H1 (cell line): Measurements from ENCODE around the gene RIPPLY2. TPM values are rescaled to one million over a fixed set of nuclear protein-coding genes. Genes with fewer than 3 reads are reported as not detected.

Experiments
- BCL11A ChIP-seq, 2 experiments: IDR thresholded peaks; one replicate each; pipeline ENCODE4 v1.6.1; 2011; ENCODE audit warnings: low read depth in 2 of 2, low read length in 2 of 2, mild to moderate bottlenecking in 2 of 2
- GABPA ChIP-seq: IDR thresholded peaks from 2 replicates; pipeline ENCODE4 v1.6.1; 2011; ENCODE audit warnings: mild to moderate bottlenecking, low read length, moderate library complexity, borderline replicate concordance; ENCODE audit not compliant: insufficient read depth
- KDM5A ChIP-seq: fragments of 200-600 bp; IDR thresholded peaks from 2 replicates; pipeline ENCODE4 v1.7.1; 2012; ENCODE audit warnings: mild to moderate bottlenecking, low read length, inconsistent platforms, mixed read lengths
- NANOG ChIP-seq: IDR thresholded peaks from 2 replicates; pipeline ENCODE4 v1.6.1; 2011; ENCODE audit warnings: low read length, low read depth, mild to moderate bottlenecking, inconsistent platforms; ENCODE audit not compliant: insufficient read depth, poor library complexity, severe bottlenecking
- NRF1 ChIP-seq: IDR thresholded peaks from 2 replicates; pipeline ENCODE4 v1.6.1; 2011; ENCODE audit warnings: mild to moderate bottlenecking, low read depth, low read length, improper control_type of control experiment
- RFX5 ChIP-seq: IDR thresholded peaks from 2 replicates; pipeline ENCODE4 v1.6.1; 2011; ENCODE audit warnings: low read depth, low read length, improper control_type of control experiment, borderline replicate concordance
- TEAD4 ChIP-seq: IDR thresholded peaks from 2 replicates; pipeline ENCODE4 v1.6.1; 2012; ENCODE audit warnings: low read depth, low read length, inconsistent platforms, mixed read lengths
- polyA plus RNA-seq, 7 experiments: library from polyadenylated mRNA; depleted of rRNA in 3 of 7; stranded (reverse) in 5 of 7; unstranded in 2 of 7; fragments of >200 nt in 5 of 7; fragments of 200-250 nt in 2 of 7; gene quantifications; 1 replicate in 5 of 7; 2 replicates in 1 of 7; 4 replicates in 1 of 7; pipeline versions ENCODE4 v1.2.1 to v1.2.3, GENCODE V29; 2011 to 2013; ENCODE audit warnings: missing spikeins in 2 of 7, mixed read lengths in 2 of 7
- total RNA-seq: library from RNA; stranded (reverse); fragmentation: NEBNext Ultra II Directional; extraction: Animal tissue kit (Norgen Biotek cat#: 25700); gene quantifications from 2 replicates; pipeline ENCODE4 v1.2.1, GENCODE V29; 2021

RIPPLY2 gene
- total and polyA plus RNA-seq, 2 of the 8 experiments (the other 6 are each of a cell fraction or from before 2014, with no cell fraction given): 0.74 to 1.5 TPM

GRCh38 chr6:83879746-83880145, 26.6 kb downstream of the RIPPLY2 start (continued):
- TF ChIP-seq NRF1: no peak
- no peak for TF ChIP-seq GABPA
- TF ChIP-seq NANOG: no peak
- no peak for TF ChIP-seq RFX5
- TF ChIP-seq KDM5A: no peak
- TF ChIP-seq BCL11A (IDR thresholded peaks at IDR 0.05; ENCODE audit: low read depth in 2 of 2, low read length in 2 of 2): no peak
- no peak for TF ChIP-seq TEAD4
